ENCODE results near the gene ATP1B3. TPM values are rescaled to one million over a fixed set of nuclear protein-coding genes. Genes with fewer than 3 reads are reported as not detected.

The ATP1B3 gene
- total and polyA plus RNA-seq, 2 of the 13 experiments (the other 11 are each of a cell fraction or from before 2014, with no cell fraction given) = 84.3 to 93.6 TPM

GRCh38 chr3:141865101-141865500 is 11.3 kb upstream of the ATP1B3 start:
- DNase-seq (ENCODE audit: low spot score) (no peak), ATAC-seq (no peak), FAIRE-seq (no peak)
- ChIA-PET POLR2A (no interaction called here), CTCF (ENCODE audit: low intra/inter-chr PET ratio, low total read pairs) (no interaction called here)
- Histone ChIP-seq H3K4me3 (replicated peaks in 1 of 3; ENCODE audit: insufficient read depth in 1 of 3, low read depth in 2 of 3, low read length in 3 of 3) (no peak overlapping the region), H4K20me1 (ENCODE audit: insufficient read depth, low read length) (no peaks in the 10 kb centered on the region), H3K9ac (ENCODE audit: insufficient read depth, low read depth, low read length) (no peak overlapping the region), H3K27me3 (ENCODE audit: control insufficient read depth in 1 of 2, insufficient read depth in 2 of 2, low read length in 2 of 2) (0 out of 5 replicates have a peak, but pooled peaks cover 0 to 1% of the 10 kb centered on the region in 2 experiments), H3K36me3 (replicated peaks in 1 of 2; ENCODE audit: control insufficient read depth in 1 of 2, insufficient read depth in 2 of 2, low read length in 2 of 2) (no peaks in the 10 kb centered on the region), H3K27ac (ENCODE audit: extremely low read length, insufficient read depth, low read length) (no peak overlapping the region), H3K9me3 (ENCODE audit: low read length) (no peaks in the 10 kb centered on the region), H3K79me2 (ENCODE audit: insufficient read depth, low read length) (no peaks in the 10 kb centered on the region), H3K4me2 (ENCODE audit: low read depth, low read length) (no peak overlapping the region), H2AFZ (ENCODE audit: low read length) (no peak overlapping the region), H3K4me1 (ENCODE audit: insufficient read depth, low read length) (peaks cover 16% of the 10 kb centered on the region)
- intact Hi-C loops (cut with micrococcal nuclease; ENCODE audit: unreplicated experiment) = no loop called here
- TF ChIP-seq, protein P1, sequence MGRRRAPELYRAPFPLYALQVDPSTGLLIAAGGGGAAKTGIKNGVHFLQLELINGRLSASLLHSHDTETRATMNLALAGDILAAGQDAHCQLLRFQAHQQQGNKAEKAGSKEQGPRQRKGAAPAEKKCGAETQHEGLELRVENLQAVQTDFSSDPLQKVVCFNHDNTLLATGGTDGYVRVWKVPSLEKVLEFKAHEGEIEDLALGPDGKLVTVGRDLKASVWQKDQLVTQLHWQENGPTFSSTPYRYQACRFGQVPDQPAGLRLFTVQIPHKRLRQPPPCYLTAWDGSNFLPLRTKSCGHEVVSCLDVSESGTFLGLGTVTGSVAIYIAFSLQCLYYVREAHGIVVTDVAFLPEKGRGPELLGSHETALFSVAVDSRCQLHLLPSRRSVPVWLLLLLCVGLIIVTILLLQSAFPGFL (CRISPR knock-in tag; IDR thresholded peaks at IDR 0.05) = no peak
- TF ChIP-seq, protein P2, sequence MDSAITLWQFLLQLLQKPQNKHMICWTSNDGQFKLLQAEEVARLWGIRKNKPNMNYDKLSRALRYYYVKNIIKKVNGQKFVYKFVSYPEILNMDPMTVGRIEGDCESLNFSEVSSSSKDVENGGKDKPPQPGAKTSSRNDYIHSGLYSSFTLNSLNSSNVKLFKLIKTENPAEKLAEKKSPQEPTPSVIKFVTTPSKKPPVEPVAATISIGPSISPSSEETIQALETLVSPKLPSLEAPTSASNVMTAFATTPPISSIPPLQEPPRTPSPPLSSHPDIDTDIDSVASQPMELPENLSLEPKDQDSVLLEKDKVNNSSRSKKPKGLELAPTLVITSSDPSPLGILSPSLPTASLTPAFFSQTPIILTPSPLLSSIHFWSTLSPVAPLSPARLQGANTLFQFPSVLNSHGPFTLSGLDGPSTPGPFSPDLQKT (CRISPR knock-in tag; IDR thresholded peaks at IDR 0.05; ENCODE audit: borderline replicate concordance) = no peak
- TF ChIP-seq ZNF224 (CRISPR knock-in tag; IDR thresholded peaks at IDR 0.05) = no peak
- TF ChIP-seq FOXO1 (CRISPR knock-in tag; IDR thresholded peaks at IDR 0.05) = no peak
- TF ChIP-seq, protein P3, sequence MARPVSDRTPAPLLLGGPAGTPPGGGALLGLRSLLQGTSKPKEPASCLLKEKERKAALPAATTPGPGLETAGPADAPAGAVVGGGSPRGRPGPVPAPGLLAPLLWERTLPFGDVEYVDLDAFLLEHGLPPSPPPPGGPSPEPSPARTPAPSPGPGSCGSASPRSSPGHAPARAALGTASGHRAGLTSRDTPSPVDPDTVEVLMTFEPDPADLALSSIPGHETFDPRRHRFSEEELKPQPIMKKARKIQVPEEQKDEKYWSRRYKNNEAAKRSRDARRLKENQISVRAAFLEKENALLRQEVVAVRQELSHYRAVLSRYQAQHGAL (CRISPR knock-in tag; IDR thresholded peaks at IDR 0.05; ENCODE audit: not compliant biosample characterization) = no peak
- no peak for TF ChIP-seq SIX1 (CRISPR knock-in tag; IDR thresholded peaks at IDR 0.05; ENCODE audit: borderline replicate concordance)
- in situ Hi-C loops (cut with HindIII; ENCODE audit: extremely low pct_ligation_motif_present, low pct_unique_long_range_greater_than_20kb) = no loop called here
- WGBS (ENCODE audit: low lambda C conversion rate) = 80% methylated on average over 9 of the region's 9 CpGs
- BruUV-seq (replicated peaks) = no TSS peak

All from HepG2 (cell line).